Activated naive CD4-positive, alpha-beta T cell treated with Interleukin-2 at 50 U/mL for 16 hours (primary cell): Measurements from ENCODE around the gene LRRC8C.
"Not testable (repeated sequence)": the region's sequence is repeated elsewhere in the genome, so short reads cannot be mapped to it uniquely, and the experiment has no call there.

Experiments used
- DNase-seq: peaks from one replicate; pipeline ENCODE4 v3.0.0-alpha.2; 2020

The LRRC8C gene

DNA sequence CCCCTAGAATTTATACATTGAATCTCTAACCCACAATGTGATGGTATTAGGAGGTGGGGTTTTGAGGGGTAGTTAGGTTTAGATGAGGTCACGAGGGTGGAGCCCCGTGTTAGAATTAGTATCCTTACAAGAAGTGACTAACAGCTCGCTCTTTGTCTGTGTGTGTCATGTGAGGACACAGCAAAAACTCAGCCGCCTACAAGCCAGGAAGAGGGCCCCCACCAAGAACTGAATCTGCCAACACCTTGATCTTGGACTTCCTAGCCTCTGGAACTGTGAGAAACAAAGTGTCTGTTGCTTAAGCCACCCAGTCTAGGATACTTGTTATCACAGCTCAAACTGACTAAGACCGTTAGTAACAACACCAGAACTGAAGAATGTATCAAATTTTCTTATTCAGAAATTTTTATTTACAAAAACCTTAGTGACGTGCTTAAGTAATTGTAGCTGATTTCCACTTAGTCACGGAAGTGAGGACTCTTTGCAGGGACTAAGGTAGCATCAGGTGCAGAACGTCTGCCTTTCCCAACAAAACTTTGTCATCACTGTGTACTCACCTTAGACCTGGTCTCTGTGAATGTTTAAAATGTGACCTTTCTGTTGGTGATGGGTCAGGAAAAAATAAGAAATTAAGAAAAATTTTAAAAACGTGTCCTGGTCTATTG lies 24.5 kb upstream of the LRRC8C start:
- peak; percentile 79 for DNase-seq

GRCh38 chr1:89608984-89609725 lies 23.8 kb upstream of the LRRC8C start:
- DNase-seq, result peak; percentile 69

DNA sequence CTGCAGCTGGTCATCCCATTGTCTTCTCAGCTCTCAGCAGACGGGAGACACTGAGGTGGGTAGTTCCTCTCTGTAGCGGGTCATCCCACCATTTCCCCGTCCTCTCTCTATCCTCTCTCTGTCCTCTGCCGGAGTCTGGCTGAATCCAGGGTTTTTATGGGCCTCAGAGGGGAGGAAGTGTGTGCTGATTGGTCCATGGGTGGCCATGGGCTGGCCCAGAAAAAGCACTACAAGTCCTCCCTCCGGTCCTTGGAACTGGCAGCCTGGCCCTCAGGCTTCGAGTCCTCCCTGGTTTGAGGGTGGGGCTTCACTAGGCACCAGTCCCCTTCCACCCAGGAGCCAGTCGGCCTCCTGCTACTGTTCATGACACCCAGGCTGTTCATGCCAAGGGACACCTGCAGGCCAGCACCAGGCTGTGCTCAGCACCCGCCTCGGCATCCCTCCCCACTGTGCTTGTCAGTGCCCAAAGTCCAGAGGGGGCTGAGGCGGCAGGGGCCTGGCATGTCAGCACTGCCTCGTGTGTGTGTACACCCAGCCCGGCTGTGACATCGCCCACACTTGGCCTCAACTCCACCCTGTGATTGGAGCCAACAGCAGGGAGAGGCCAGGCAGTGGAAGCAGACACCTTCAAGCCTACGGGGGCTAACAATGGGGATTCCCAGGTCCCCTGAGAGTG lies 23.0 kb upstream of the LRRC8C start:
- DNase-seq, result peak; percentile 32

DNA sequence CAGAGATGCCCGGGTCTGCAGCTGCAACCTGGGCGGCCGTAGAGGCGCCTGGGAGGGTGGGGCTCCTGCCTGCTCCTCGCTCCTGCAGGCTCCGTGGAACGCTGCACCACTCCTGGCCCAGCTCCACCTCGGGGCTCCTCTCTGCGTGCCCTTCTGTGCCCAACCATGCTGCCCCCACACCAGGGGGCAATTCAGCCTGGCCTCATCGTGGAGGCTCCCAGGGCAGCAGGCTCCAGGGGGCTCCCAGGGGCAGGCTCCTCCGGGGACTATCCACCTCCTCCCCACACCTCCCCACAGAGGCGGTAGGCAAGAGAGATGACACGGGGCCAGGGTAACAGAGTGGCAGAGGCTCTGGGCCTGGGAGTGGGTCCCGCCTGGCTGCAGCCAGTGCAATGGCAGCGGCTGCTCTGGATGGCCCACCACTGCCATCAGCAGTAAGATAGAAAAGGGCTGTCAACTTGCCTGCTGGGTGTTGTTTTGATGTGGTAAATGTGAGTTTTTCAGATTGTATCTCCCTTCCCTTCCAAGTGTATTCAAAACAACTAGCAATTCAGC lies 22.4 kb upstream of the LRRC8C start:
- DNase-seq, result peak; percentile 48

DNA sequence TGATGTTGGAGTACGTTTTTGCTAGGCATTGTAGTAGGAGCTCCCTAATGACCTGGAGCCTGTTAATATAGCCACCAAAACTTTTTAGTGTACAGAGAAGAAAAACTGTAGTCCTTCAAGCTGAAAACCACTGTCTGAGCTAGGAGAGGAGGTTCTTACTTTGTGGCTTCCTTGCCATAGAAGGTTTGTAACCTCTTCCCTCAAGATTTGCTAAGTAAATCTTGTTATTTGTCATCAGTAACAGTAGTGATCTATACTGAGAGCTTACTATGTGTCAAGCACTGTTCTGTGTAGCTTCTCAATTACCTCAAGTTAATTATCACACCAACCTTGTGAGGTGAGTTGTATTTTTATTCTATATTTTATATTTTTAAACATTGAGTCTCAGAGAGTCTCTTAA lies 21.2 kb upstream of the LRRC8C start:
- DNase-seq, result no peak

DNA sequence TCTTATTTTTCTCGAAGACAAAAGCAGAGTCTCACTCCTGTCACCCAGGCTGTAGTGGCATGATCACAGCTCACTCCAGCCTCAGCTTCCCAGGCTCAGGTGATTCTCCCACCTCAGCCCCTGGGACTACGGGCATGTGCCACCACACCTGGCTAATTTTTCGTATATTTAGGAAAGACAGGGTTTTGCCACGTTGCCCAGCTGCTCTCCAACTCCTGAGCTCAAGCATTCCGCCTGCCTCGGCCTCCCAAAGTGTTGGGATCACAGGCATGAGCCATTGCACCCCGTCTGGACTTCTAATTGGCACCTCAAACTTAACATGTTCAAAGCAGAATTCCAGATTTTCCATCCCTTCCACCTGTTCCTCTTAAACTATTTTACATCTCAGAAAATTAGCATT lies 19.0 kb upstream of the LRRC8C start:
- DNase-seq, result no peak

- DNase-seq, result no peak
Measured at GRCh38 chr1:89615676-89616598, 17.0 kb upstream of the LRRC8C start.

DNA sequence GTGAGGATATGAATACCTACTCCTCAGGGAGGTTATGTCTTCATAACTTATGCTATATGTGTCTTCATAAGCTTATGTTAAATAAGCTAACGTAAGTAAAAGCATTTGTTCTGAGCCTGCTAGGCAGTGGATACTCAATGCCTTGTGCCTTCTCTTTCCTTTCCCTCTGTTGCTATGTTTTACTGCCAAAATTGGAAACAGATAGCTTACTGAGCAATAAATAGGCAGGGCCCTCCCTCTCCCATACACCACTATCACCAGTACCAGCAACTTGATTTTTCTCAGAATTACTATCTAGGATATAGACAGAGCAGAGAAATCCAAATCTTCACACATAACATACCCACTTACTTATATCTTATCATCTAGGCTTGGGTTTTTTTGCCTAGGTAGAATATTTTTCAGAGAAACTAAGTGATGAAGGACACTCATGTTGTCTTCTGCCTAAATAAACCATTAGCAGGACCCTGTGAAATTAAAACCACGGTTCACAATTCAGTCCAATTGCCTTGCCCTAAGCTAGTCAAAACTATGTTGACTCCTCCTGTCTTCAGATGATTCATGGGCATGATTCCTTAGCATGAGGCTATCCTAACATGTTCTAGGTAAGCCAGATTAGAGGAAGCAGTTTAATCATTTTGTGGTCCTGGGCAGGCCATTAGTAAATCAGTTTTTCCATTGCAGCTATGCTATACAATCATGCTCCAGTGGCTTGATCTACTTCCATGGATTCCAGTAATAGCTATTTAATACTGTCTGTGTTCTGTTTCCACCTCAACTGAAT lies 15.9 kb upstream of the LRRC8C start:
- DNase-seq, result no peak

DNA sequence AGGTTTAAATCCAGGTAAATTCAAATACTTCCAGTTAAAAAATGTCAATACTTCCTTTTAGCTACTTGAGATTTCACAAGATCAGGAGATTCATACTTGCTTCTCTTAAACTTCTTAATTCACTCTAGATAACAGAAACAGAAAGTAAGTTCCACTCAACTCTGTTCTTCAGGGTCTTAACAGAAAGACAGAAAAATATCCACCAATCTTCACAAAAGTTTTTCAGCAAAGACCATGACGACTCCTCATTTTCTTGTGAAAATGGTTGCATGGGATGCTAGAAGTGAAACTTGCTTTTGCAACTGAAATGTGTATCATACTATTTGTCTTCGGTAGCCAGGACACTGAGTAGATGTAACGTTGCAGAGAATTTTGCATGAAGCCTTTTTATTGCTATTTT lies 12.3 kb upstream of the LRRC8C start:
- DNase-seq, result no peak

- no peak for DNase-seq
Measured at GRCh38 chr1:89622895-89623294, 10.0 kb upstream of the LRRC8C start.

DNA sequence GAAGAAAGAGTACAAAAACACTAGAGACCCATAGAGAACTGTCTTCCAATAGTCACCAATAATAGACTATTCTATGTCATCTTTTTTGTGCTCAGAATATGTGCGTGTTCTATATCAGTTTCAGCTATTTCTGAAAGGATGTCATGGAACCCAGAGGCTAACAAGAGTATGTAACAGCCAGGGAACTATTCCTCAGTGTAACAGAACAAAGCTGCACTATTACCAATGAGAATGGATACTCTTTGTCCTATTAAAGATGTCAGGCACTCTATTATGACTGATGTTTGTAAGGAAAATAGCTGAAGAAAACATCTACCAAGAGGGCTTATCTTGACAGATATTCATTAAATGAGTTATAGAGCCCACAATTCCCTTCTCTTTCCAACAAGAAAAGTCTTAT lies 8.6 kb upstream of the LRRC8C start:
- no peak for DNase-seq

GRCh38 chr1:89624715-89625323 lies 8.1 kb upstream of the LRRC8C start:
- no peak for DNase-seq

DNA sequence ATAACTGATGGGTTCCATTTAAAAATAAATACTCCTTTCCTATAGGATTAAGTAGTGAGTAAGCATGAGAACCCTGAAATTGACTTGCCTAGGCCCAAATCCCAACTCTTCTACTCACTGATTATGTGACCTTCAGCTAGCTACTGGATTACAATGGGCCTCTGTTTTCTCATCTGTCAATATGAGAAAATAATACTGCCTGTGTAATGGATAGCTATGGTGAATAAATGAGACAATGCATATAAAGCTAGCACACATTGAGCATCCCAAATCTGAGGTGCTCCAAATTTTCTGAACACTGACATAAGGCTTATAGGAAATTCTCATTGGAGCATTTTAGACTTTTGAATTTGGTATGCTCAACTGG lies 5.3 kb upstream of the LRRC8C start:
- DNase-seq, result no peak

DNA sequence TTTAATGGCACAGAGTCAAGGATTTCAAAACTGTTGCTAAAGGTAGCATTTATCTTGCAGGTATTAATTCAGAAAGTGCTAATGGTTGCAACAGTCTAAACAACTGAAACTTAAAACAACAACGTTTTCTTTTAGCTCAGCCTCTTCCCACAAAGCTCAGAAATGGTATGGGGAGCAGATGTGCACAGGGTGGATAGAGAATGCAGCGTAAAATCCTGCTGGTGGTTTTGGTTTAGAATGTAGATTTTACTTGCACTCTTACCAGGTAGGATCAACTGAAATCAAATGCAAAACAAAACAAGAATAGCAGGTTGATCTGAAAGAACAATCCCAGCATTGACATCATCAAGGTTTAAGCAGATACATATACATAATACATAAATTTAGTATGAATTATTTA lies 3.8 kb upstream of the LRRC8C start:
- DNase-seq, result no peak

- not testable (repeated sequence) for DNase-seq
Measured at GRCh38 chr1:89629600-89629999, 3.3 kb upstream of the LRRC8C start.

- DNase-seq, result no peak
Measured at GRCh38 chr1:89630048-89630447, 2.9 kb upstream of the LRRC8C start.

DNA sequence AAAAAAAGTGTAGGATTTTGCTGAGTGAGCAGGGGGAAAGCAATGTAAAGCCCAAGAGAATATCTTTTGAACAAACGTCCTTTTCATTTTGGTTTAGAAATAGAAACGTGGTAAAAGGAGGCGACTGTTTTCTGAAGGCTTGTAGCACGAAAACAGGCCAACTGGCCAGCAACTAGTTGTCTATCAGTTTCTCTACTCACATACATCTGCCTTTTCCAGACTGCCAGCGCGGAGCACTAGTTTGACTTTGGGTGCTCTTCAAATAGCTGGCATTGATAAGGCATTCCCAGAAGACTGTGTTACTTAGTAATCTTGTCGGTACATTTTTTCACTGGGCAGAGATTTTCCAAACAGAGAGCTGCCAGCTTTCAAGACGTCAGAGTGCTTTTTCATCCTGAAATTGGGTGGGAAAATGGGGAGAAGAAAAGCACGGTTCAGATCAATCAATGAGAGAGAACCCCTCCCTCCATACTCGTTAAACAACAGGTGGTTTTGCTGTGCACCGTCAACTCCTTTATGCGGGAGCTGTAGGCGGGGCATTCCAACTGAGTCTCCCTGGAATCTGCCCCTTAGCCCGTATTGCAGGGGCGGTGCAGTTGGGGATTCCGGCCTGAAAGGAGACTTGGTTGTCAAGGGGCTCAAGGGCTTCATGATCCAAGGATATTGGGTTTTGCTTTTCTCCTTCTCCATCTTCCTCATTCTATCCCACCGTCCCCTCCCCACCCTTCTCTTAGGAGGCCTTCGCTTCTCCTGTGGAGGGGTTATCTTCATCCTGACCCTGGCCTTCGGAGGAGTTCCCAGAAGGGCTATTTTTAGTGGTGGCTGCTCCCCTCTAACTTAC lies 884 bp upstream of the LRRC8C start:
- DNase-seq, result peak; percentile 12

DNA sequence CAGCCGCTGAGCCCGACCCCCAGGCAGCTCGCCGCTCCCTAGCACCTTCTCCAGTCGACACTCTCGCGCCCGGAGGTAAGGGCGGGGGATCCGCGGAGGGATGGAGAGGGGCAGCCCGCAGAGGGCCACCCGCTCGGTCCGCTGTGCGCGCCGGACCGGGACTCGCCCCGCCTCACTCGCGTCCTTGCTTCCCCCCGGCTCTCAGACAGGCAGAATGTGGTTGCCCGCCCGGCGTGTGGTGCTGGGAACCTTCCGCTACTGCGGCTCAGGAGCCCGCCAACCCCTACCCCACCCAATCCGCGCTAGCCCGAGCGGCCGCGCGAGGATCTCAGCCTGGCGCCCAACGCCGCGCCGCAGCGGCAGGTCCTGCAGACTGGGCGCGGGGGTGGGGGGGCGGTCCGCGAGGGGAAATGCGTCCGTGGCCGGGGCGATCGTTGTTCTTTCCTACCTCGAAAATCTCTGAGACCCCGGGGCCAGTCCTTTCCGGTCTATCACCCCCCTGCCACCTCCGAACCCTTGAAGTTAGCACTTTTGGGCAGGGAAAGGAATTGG lies 404 bp downstream of the LRRC8C start:
- peak; percentile 62 for DNase-seq

GRCh38 chr1:89633800-89634625 lies 1.1 kb downstream of the LRRC8C start:
- peak; percentile 38 for DNase-seq
